H1 (cell line): Measurements from ENCODE around the gene GP5. TPM values are rescaled to one million over a fixed set of nuclear protein-coding genes. Genes with fewer than 3 reads are reported as not detected.

Experiments used
- CBX8 ChIP-seq: fragments of 300-800, 300-1000 bp; sonication (generic); IDR thresholded peaks from 2 replicates; pipeline ENCODE4 v1.7.1; 2016; ENCODE audit warnings: low read depth, low read length, borderline replicate concordance
- SIX5 ChIP-seq: IDR thresholded peaks from 2 replicates; pipeline ENCODE4 v1.6.1; 2011; ENCODE audit warnings: mild to moderate bottlenecking, low read depth, low read length
- polyA plus RNA-seq, 7 experiments: library from polyadenylated mRNA; depleted of rRNA in 3 of 7; stranded (reverse) in 5 of 7; unstranded in 2 of 7; fragments of >200 nt in 5 of 7; fragments of 200-250 nt in 2 of 7; gene quantifications; 1 replicate in 5 of 7; 2 replicates in 1 of 7; 4 replicates in 1 of 7; pipeline versions ENCODE4 v1.2.1 to v1.2.3, GENCODE V29; 2011 to 2013; ENCODE audit warnings: missing spikeins in 2 of 7, mixed read lengths in 2 of 7
- total RNA-seq: library from RNA; stranded (reverse); fragmentation: NEBNext Ultra II Directional; extraction: Animal tissue kit (Norgen Biotek cat#: 25700); gene quantifications from 2 replicates; pipeline ENCODE4 v1.2.1, GENCODE V29; 2021

GP5 gene
- total and polyA plus RNA-seq, 2 of the 8 experiments (the other 6 are each of a cell fraction or from before 2014, with no cell fraction given): 0.13 to 0.14 TPM

- TF ChIP-seq CBX8 (no peak), SIX5 (no peak)
These were observed 23.4 kb downstream of the GP5 start (continued) for GRCh38 chr3:194375473-194376240.
